OCI-LY7 (cell line): Measurements from ENCODE around the gene FHOD3. TPM values are rescaled to one million over a fixed set of nuclear protein-coding genes. Genes with fewer than 3 reads are reported as not detected.

Experiments used
- BruUV-seq: library from RNA; stranded (reverse); fragments of 400-500 nt; replicated peaks from 2 replicates; lab custom pipeline; 2021; lab: Mats Ljungman, UMichigan
- CTCF ChIA-PET: fragments of 300-600 bp; sonication (Branson Sonifier 250); formaldehyde crosslinking; loops from one replicate; lab custom pipeline; 2022; ENCODE audit warnings: antibody characterized with exemption; ENCODE audit not compliant: unreplicated experiment; lab: Charles Lee
- POLR2A ChIA-PET: fragments of 300-600 bp; sonication (Branson Sonifier 250); formaldehyde crosslinking; loops from one replicate; lab custom pipeline; 2022; ENCODE audit warnings: antibody characterized with exemption; lab: Charles Lee
- DNase-seq: peaks from one replicate; pipeline ENCODE4 v3.0.0-alpha.2; 2015; ENCODE audit warnings: low spot score
- H2AFZ ChIP-seq: fragments of 200-600 bp; sonication (generic), shearing (Covaris generic); 2 replicates; pipeline ENCODE4 v1.6.1; 2014; ENCODE audit warnings: mild to moderate bottlenecking, antibody characterized with exemption, low read length, moderate library complexity
- H3K27ac ChIP-seq: fragments of 200-600 bp; sonication (generic); 2 replicates; pipeline ENCODE4 v1.5.1; 2014; ENCODE audit warnings: mixed run types, low read depth, mild to moderate bottlenecking, moderate library complexity, low read length, inconsistent platforms; ENCODE audit not compliant: poor library complexity, severe bottlenecking
- H3K36me3 ChIP-seq: fragments of 200-600 bp; sonication (generic); 2 replicates; pipeline ENCODE4 v1.6.1; 2014; ENCODE audit warnings: mild to moderate bottlenecking, antibody characterized with exemption, low read length, moderate library complexity, mixed read lengths; ENCODE audit not compliant: insufficient read depth
- H3K4me1 ChIP-seq: fragments of 200-600 bp; sonication (generic); 2 replicates; pipeline ENCODE4 v1.5.1; 2014; ENCODE audit warnings: mild to moderate bottlenecking, low read length; ENCODE audit not compliant: insufficient read depth, poor library complexity, severe bottlenecking
- H3K4me2 ChIP-seq: fragments of 200-600 bp; sonication (generic); 2 replicates; pipeline ENCODE4 v1.6.1; 2014; ENCODE audit warnings: mild to moderate bottlenecking, low read length
- H3K4me3 ChIP-seq: fragments of 200-600 bp; sonication (generic); 2 replicates; pipeline ENCODE4 v1.5.1; 2014; ENCODE audit warnings: mild to moderate bottlenecking, low read depth, low read length; ENCODE audit not compliant: poor library complexity, severe bottlenecking
- H3K79me2 ChIP-seq: fragments of 200-600 bp; sonication (generic); 2 replicates; pipeline ENCODE4 v1.6.1; 2016; ENCODE audit warnings: low read depth, mild to moderate bottlenecking, low read length, moderate library complexity, mixed read lengths; ENCODE audit not compliant: insufficient read depth
- H3K9me2 ChIP-seq: fragments of 200-600 bp; sonication (generic); 2 replicates; pipeline ENCODE4 v1.6.1; 2016; ENCODE audit warnings: mild to moderate bottlenecking, low read length, mixed read lengths; ENCODE audit not compliant: insufficient read depth
- H3K9me3 ChIP-seq: fragments of 200-600 bp; sonication (generic); 2 replicates; pipeline ENCODE4 v1.6.1; 2014; ENCODE audit warnings: mild to moderate bottlenecking, mixed run types, low read length, mixed read lengths
- H4K20me1 ChIP-seq: fragments of 200-600 bp; sonication (generic); 2 replicates; pipeline ENCODE4 v1.6.1; 2014; ENCODE audit warnings: mild to moderate bottlenecking, antibody characterized with exemption, low read length, moderate library complexity, mixed read lengths; ENCODE audit not compliant: insufficient read depth
- CTCF ChIP-seq: fragments of 200-600 bp; sonication (generic); conservative IDR thresholded peaks from 2 replicates; pipeline ENCODE4 v1.5.1; 2014; ENCODE audit warnings: mild to moderate bottlenecking, antibody characterized with exemption, low read length, moderate library complexity, mixed read lengths
- EZH2phosphoT487 ChIP-seq: fragments of 200-600 bp; sonication (generic); IDR thresholded peaks from 2 replicates; pipeline ENCODE4 v1.6.1; 2018; ENCODE audit warnings: low read depth, borderline replicate concordance, mild to moderate bottlenecking, mixed run types, antibody characterized with exemption, low read length, moderate library complexity, mixed read lengths
- intact Hi-C: fragments of 100-400 bp; cut with micrococcal nuclease; formaldehyde crosslinking; loops from one replicate; pipeline ENCODE4 v1.10.0; 2022; ENCODE audit not compliant: unreplicated experiment
- total RNA-seq, 2 experiments: library from RNA; depleted of rRNA in 1 of 2; stranded (reverse); fragments of >200 nt in 1 of 2; shearing (Covaris generic) in 1 of 2; gene quantifications; 2 replicates each; pipeline ENCODE4 v1.2.3, GENCODE V29; 2014 to 2022

FHOD3 gene
- total RNA-seq, 2 experiments from 2014 or later, result 0.06 to 2.4 TPM

- no peaks in the 10 kb centered on the region for H3K9me2 ChIP-seq
- no peaks in the 10 kb centered on the region for H4K20me1 ChIP-seq
- H3K4me1 ChIP-seq, result no peaks in the 10 kb centered on the region
- no peak overlapping the region for H3K27ac ChIP-seq
- BruUV-seq, result no TSS peak
- H2AFZ ChIP-seq, result no peak overlapping the region
- no peaks in the 10 kb centered on the region for H3K79me2 ChIP-seq
- H3K4me3 ChIP-seq, result no peak overlapping the region
- POLR2A ChIA-PET, result no interaction called here
- no peaks in the 10 kb centered on the region for H3K9me3 ChIP-seq
- intact Hi-C loops, result no loop called here
- no peak for TF ChIP-seq EZH2phosphoT487
- no peak for TF ChIP-seq CTCF
- no peaks in the 10 kb centered on the region for H3K36me3 ChIP-seq
- H3K4me2 ChIP-seq, result no peak overlapping the region
- CTCF ChIA-PET, result no interaction called here
- DNase-seq, result no peak
Measured at GRCh38 chr18:36349552-36349951, 52.0 kb downstream of the FHOD3 start.

- H3K36me3 ChIP-seq, result no peaks in the 10 kb centered on the region
- H3K79me2 ChIP-seq, result no peaks in the 10 kb centered on the region
- H3K4me1 ChIP-seq, result no peaks in the 10 kb centered on the region
- no peaks in the 10 kb centered on the region for H3K9me2 ChIP-seq
- no peak overlapping the region for H3K4me2 ChIP-seq
- H3K4me3 ChIP-seq, result no peak overlapping the region
- no peaks in the 10 kb centered on the region for H4K20me1 ChIP-seq
- no peak overlapping the region for H2AFZ ChIP-seq
- DNase-seq, result no peak
- H3K9me3 ChIP-seq, result no peaks in the 10 kb centered on the region
- TF ChIP-seq EZH2phosphoT487 (no peak), CTCF (no peak)
- intact Hi-C loops, result no loop called here
- H3K27ac ChIP-seq, result no peak overlapping the region
- POLR2A ChIA-PET, result no interaction called here
- no TSS peak for BruUV-seq
- CTCF ChIA-PET, result no interaction called here
Measured at GRCh38 chr18:36350251-36350651, 52.7 kb downstream of the FHOD3 start.

- no peaks in the 10 kb centered on the region for H3K36me3 ChIP-seq
- no peaks in the 10 kb centered on the region for H4K20me1 ChIP-seq
- no peak overlapping the region for H3K4me2 ChIP-seq
- POLR2A ChIA-PET, result no interaction called here
- H2AFZ ChIP-seq, result no peak overlapping the region
- no peak for TF ChIP-seq EZH2phosphoT487
- TF ChIP-seq CTCF, result no peak
- H3K79me2 ChIP-seq, result no peaks in the 10 kb centered on the region
- H3K9me3 ChIP-seq, result no peaks in the 10 kb centered on the region
- CTCF ChIA-PET, result no interaction called here
- no peak for DNase-seq
- intact Hi-C loops, result no loop called here
- no peaks in the 10 kb centered on the region for H3K9me2 ChIP-seq
- no TSS peak for BruUV-seq
- no peaks in the 10 kb centered on the region for H3K4me1 ChIP-seq
- H3K27ac ChIP-seq, result no peak overlapping the region
- H3K4me3 ChIP-seq, result no peak overlapping the region
Measured at GRCh38 chr18:36350839-36351469, 53.4 kb downstream of the FHOD3 start.
